Upper lobe of left lung (tissue), 6 donors: ENCODE results near the gene TENM4. TPM values are rescaled to one million over a fixed set of nuclear protein-coding genes. Genes with fewer than 3 reads are reported as not detected.

Source experiments
- ATAC-seq, 2 donors: fragments of 200-7000 bp; cut with Tn5 transposase; one replicate each; pipeline ENCODE4 v1.9.1; 2022; ENCODE audit warnings: mild to moderate bottlenecking in 2 of 2, moderate library complexity in 2 of 2; ENCODE audit not compliant: low FRiP score in 2 of 2
- DNase-seq, 2 donors: peaks; one replicate each; pipeline ENCODE4 v3.0.0-alpha.2; 2019 to 2020
- H3K27ac ChIP-seq, 4 donors: fragments of 200-600 bp; sonication (generic); one replicate each; pipeline ENCODE4 v1.5.1; 2016 to 2019
- H3K27me3 ChIP-seq, 4 donors: fragments of 200-600 bp; sonication (generic); one replicate each; pipeline ENCODE4 v1.5.1; 2017 to 2019
- H3K36me3 ChIP-seq, 4 donors: fragments of 200-600 bp; sonication (generic); one replicate each; pipeline ENCODE4 v1.5.1; 2016 to 2019
- H3K4me1 ChIP-seq, 4 donors: fragments of 200-600 bp; sonication (generic); one replicate each; pipeline ENCODE4 v1.5.1; 2018 to 2019
- H3K4me3 ChIP-seq, 4 donors: fragments of 200-600 bp; sonication (generic); one replicate each; pipeline ENCODE4 v1.5.1; 2017 to 2019; ENCODE audit warnings: mild to moderate bottlenecking in 2 of 4, moderate library complexity in 1 of 4
- H3K9me3 ChIP-seq, 4 donors: fragments of 200-600 bp; sonication (generic); one replicate each; pipeline ENCODE4 v1.5.1; 2018 to 2019
- EP300 ChIP-seq, 4 donors: sonication (generic); formaldehyde crosslinking; IDR thresholded peaks; one replicate each; pipeline ENCODE4 v1.5.1; 2017; ENCODE audit warnings: antibody characterized with exemption in 4 of 4, control low read depth in 2 of 4
- POLR2A ChIP-seq, 4 donors: fragments of 450-650 bp; IDR thresholded peaks; one replicate each; pipeline ENCODE4 v1.5.1; 2016 to 2017; ENCODE audit warnings: antibody characterized with exemption in 4 of 4, mild to moderate bottlenecking in 2 of 4
- POLR2AphosphoS5 ChIP-seq, 2 donors: sonication (generic); formaldehyde crosslinking; IDR thresholded peaks; one replicate each; pipeline ENCODE4 v1.5.1; 2017; ENCODE audit warnings: antibody characterized with exemption in 2 of 2
- WGBS, 2 donors: methylation state at CpG; one replicate each; pipeline ENCODE4 v1.1.5; 2017 to 2018; 5-methylcytosine and 5-hydroxymethylcytosine counted together
- total RNA-seq, 6 donors: library from RNA; depleted of rRNA in 4 of 6; stranded (reverse); fragments of >200 nt in 4 of 6; gene quantifications; one replicate each; pipeline versions ENCODE4 v1.1.0 to v1.2.1, GENCODE V29; 2016 to 2021
- TF ChIP-seq, protein P1 (sequence below), 6 experiments: fragments of 450-650 bp in 4 of 6; fragments of 200-600 bp in 2 of 6; sonication (generic) in 2 of 6; IDR thresholded peaks; one replicate each; pipeline ENCODE4 v1.5.1; 2016 to 2019; ENCODE audit warnings: antibody characterized with exemption in 6 of 6
- donor health status: DM: no; HTN: no; CAD: no; lungs with moderate emphysema.
- donor health status: DM: no; HTN: yes; CAD: no; lungs with severe emphysema.

The TENM4 gene
- total RNA-seq, 6 donors from 2014 or later, result 0.11 to 20.0 (median 3.7) TPM

- H3K4me3 ChIP-seq, result no peak overlapping the region
- TF ChIP-seq, protein P1, sequence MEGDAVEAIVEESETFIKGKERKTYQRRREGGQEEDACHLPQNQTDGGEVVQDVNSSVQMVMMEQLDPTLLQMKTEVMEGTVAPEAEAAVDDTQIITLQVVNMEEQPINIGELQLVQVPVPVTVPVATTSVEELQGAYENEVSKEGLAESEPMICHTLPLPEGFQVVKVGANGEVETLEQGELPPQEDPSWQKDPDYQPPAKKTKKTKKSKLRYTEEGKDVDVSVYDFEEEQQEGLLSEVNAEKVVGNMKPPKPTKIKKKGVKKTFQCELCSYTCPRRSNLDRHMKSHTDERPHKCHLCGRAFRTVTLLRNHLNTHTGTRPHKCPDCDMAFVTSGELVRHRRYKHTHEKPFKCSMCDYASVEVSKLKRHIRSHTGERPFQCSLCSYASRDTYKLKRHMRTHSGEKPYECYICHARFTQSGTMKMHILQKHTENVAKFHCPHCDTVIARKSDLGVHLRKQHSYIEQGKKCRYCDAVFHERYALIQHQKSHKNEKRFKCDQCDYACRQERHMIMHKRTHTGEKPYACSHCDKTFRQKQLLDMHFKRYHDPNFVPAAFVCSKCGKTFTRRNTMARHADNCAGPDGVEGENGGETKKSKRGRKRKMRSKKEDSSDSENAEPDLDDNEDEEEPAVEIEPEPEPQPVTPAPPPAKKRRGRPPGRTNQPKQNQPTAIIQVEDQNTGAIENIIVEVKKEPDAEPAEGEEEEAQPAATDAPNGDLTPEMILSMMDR (IDR thresholded peaks at IDR 0.05), result no peak
- no peak for TF ChIP-seq EP300 (IDR thresholded peaks at IDR 0.05)
- no peak for TF ChIP-seq POLR2A (IDR thresholded peaks at IDR 0.05)
- TF ChIP-seq POLR2AphosphoS5 (IDR thresholded peaks at IDR 0.05), result no peak
- no peaks in the 10 kb centered on the region for H3K9me3 ChIP-seq
- H3K27me3 ChIP-seq, result no peaks in the 10 kb centered on the region
- ATAC-seq (no peak), DNase-seq (no peak)
- no peak overlapping the region for H3K27ac ChIP-seq
- no peaks in the 10 kb centered on the region for H3K36me3 ChIP-seq
- WGBS, 2 donors, result 39 to 55% methylated on average over 5 of the region's 5 CpGs
- H3K4me1 ChIP-seq, result peaks cover 0 to 30% (median 14%) of the 10 kb centered on the region in 4 donors
These were observed 654.7 kb downstream of the TENM4 start for GRCh38 chr11:78786086-78786485.

GRCh38 chr11:78784321-78785061 is 656.3 kb downstream of the TENM4 start:
- WGBS, 2 donors, result 68 to 71% methylated on average over 9 of the region's 9 CpGs
- DNase-seq, result no peak
- no peak overlapping the region for H3K27ac ChIP-seq

GRCh38 chr11:78783846-78784245 is 657.0 kb downstream of the TENM4 start:
- H3K4me1 ChIP-seq, result peaks cover 0 to 21% (median 7%) of the 10 kb centered on the region in 4 donors
- no peaks in the 10 kb centered on the region for H3K9me3 ChIP-seq
- TF ChIP-seq, protein P1 (IDR thresholded peaks at IDR 0.05), result no peak
- TF ChIP-seq POLR2A (IDR thresholded peaks at IDR 0.05) (no peak), EP300 (IDR thresholded peaks at IDR 0.05) (no peak), POLR2AphosphoS5 (IDR thresholded peaks at IDR 0.05) (no peak)
- ATAC-seq (no peak), DNase-seq (no peak)
- H3K4me3 ChIP-seq, result no peak overlapping the region
- H3K27me3 ChIP-seq, result no peaks in the 10 kb centered on the region
- no peaks in the 10 kb centered on the region for H3K36me3 ChIP-seq
- 36 to 43% methylated on average over 5 of the region's 5 CpGs for WGBS, 2 donors
- H3K27ac ChIP-seq, result no peak overlapping the region

More at GRCh38 chr11:78784321-78785061, 656.3 kb downstream of the TENM4 start:
- Histone ChIP-seq H3K36me3 (no peaks in the 10 kb centered on the region), H3K9me3 (no peaks in the 10 kb centered on the region), H3K4me3 (no peak overlapping the region), H3K27me3 (no peaks in the 10 kb centered on the region), H3K4me1 (peaks cover 0 to 21% (median 11%) of the 10 kb centered on the region in 4 donors)
- ATAC-seq, result no peak
- TF ChIP-seq POLR2AphosphoS5 (IDR thresholded peaks at IDR 0.05), result no peak
- TF ChIP-seq POLR2A (IDR thresholded peaks at IDR 0.05), result no peak
- TF ChIP-seq, protein P1 (IDR thresholded peaks at IDR 0.05), result no peak

- ATAC-seq, result no peak
- no peak overlapping the region for H3K4me3 ChIP-seq
- H3K4me1 ChIP-seq, result peaks cover 0 to 16% (median 5%) of the 10 kb centered on the region in 4 donors
- 83 to 100% methylated on average over 1 of the region's 1 CpG for WGBS, 2 donors
- H3K27ac ChIP-seq, result no peak overlapping the region
- H3K36me3 ChIP-seq, result no peaks in the 10 kb centered on the region
- no peaks in the 10 kb centered on the region for H3K27me3 ChIP-seq
- DNase-seq, result no peak
- TF ChIP-seq POLR2A (IDR thresholded peaks at IDR 0.05), result no peak
- H3K9me3 ChIP-seq, result no peaks in the 10 kb centered on the region
These were observed 657.5 kb downstream of the TENM4 start for GRCh38 chr11:78783301-78783700.

GRCh38 chr11:78782725-78783124 is 658.1 kb downstream of the TENM4 start:
- ATAC-seq, result no peak

More at GRCh38 chr11:78782725-78783124, 658.1 kb downstream of the TENM4 start:
- no peaks in the 10 kb centered on the region for H3K36me3 ChIP-seq
- TF ChIP-seq POLR2A (IDR thresholded peaks at IDR 0.05) (no peak), POLR2AphosphoS5 (IDR thresholded peaks at IDR 0.05) (no peak), EP300 (IDR thresholded peaks at IDR 0.05) (no peak)
- TF ChIP-seq, protein P1 (IDR thresholded peaks at IDR 0.05), result no peak
- no peak for DNase-seq
- no peaks in the 10 kb centered on the region for H3K9me3 ChIP-seq
- H3K27me3 ChIP-seq, result no peaks in the 10 kb centered on the region
- H3K4me3 ChIP-seq, result no peak overlapping the region
- H3K27ac ChIP-seq, result no peak overlapping the region
- peaks cover 0 to 10% (median 2%) of the 10 kb centered on the region in 4 donors for H3K4me1 ChIP-seq
- WGBS, 2 donors, result 95 to 98% methylated on average over 2 of the region's 2 CpGs
